GM12874 (cell line): ENCODE data around the gene CYBC1.

ENCODE experiments used
- TF ChIP-seq, protein P1 (sequence below): IDR thresholded peaks from 2 replicates; pipeline ENCODE4 v1.5.1; 2011; ENCODE audit warnings: low read depth, mild to moderate bottlenecking, control low read depth, low read length, moderate library complexity; ENCODE audit not compliant: insufficient read depth

The CYBC1 gene

DNA sequence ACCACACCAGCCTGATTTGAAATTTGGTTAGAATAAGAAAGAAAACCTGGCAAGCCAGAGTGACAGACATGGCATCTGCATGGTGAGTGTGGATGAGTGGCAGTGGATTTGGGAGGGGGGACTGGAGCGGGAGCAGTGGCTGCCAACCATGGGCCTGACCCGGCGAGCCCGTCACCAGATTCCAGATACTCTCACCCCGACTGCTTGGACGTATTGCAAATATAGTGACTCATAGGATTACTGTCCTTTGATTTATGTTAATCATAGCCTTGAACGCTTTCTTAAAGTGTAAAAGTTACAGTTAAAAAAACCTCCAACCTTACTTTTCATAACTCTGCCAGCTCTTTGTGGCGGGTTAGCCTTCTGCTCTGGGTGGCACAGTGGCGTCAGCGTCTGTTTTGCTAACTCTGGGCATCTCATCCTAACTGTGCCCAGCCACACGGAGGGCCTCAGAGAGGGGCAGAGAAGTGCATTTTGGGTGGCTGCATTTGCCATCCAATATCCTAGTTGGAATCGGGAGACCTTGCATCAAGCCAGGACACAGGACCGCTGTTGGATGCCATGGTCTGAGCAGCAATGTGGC lies 42.2 kb upstream of the CYBC1 start:
- TF ChIP-seq, protein P1, sequence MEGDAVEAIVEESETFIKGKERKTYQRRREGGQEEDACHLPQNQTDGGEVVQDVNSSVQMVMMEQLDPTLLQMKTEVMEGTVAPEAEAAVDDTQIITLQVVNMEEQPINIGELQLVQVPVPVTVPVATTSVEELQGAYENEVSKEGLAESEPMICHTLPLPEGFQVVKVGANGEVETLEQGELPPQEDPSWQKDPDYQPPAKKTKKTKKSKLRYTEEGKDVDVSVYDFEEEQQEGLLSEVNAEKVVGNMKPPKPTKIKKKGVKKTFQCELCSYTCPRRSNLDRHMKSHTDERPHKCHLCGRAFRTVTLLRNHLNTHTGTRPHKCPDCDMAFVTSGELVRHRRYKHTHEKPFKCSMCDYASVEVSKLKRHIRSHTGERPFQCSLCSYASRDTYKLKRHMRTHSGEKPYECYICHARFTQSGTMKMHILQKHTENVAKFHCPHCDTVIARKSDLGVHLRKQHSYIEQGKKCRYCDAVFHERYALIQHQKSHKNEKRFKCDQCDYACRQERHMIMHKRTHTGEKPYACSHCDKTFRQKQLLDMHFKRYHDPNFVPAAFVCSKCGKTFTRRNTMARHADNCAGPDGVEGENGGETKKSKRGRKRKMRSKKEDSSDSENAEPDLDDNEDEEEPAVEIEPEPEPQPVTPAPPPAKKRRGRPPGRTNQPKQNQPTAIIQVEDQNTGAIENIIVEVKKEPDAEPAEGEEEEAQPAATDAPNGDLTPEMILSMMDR = no peak

DNA sequence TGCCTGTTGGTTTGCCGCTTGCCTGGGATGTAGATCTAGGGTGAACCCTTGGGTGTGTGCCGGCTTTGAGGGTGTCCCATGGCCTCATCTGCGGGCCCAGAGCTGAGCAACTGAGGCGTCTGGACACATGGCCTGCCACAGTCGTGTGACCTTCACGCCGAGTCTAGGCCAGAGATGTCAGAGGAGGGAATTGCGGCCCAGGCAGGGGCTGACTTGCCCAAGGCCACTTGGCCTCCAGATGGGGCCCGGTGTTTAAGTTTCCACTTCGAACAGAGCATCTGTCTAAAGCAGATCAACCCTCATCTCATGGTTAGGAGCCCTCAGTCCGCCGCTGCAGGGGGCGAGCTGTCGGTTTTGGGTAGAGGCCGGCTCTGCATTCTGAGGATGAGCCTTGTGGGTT lies 41.0 kb upstream of the CYBC1 start:
- TF ChIP-seq, protein P1 = no peak

DNA sequence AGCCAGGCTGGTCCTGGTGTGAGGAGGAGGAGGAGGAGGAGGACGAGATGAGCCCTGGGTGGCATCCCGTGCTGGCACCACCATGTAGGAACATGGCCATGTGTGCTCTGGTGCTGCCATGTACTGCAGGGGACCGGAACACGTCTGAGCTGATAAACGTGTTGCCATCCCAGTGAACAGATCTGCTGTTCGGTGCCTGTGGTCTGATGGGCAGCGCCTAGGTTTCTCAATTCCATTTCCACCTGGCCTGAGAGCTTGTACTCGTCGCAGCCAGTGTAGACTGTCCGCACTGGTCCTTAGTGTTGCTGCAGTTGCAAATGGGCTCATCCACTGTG lies 40.6 kb upstream of the CYBC1 start:
- TF ChIP-seq, protein P1 = no peak

DNA sequence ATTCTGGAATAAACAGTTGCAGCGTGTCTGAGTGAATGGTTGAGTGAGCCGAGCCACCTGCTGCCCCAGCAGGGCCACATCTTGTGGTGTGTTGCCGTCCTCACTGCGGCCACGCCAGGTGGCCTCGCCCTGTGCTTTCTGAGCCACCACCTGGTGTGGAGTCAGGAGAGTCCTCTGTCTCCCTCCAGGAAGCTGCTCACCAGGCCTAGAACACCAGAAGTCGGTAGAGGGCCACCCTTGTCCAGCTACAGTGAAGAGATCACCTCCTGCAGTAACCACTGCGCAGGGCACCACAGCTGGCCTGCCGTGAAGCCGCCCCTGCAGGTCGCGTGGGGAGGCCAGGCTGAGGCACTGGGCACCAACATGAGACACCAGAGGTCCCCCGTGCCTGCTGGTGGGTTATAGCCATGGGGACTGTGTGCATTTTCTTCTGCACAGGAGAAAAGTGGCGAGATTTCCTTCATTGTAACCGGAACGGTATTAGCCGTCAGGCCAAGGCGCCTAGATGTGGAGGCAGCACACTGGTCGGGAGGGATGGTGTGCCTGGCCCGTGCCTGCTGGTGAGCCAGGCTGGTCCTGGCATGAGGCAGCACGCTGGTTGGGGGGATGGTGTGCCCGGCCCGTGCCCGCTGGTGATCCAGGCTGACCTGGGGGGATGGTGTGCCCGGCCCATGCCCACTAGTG lies 40.1 kb upstream of the CYBC1 start:
- TF ChIP-seq, protein P1 = 0 out of 2 replicates have a peak, but pooled peaks have one; percentile 5

DNA sequence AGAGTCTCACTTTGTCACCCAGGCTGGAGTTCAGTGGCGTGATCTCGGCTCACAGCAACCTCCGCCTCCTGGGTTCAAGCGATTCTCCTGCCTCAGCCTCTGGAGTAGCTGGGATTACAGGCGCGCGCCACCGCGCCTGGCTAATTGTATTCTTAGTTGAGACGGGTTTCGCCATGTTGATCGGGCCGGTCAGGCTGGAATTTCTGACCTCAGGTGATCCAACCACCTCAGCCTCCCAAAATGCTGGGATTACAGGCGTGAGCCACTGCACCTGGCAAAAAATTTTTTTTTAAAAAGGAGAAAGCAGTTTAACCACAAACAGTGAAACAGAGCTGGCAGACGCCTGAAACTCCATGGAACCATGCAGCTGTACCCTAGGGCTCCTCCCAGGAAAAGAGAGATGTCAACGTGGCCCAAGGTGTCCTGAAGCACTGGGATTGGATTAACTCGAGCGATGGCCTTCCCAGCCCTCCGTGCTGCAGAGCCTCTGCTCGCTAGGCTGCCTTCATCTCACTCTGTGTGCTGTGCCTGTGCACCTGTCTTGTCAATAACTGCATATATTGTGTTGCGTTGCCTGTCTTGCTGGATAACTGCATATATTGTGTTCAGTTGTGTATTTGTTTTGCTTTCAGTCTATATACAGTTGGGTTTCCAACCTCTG lies 39.4 kb upstream of the CYBC1 start:
- TF ChIP-seq, protein P1 = no peak

DNA sequence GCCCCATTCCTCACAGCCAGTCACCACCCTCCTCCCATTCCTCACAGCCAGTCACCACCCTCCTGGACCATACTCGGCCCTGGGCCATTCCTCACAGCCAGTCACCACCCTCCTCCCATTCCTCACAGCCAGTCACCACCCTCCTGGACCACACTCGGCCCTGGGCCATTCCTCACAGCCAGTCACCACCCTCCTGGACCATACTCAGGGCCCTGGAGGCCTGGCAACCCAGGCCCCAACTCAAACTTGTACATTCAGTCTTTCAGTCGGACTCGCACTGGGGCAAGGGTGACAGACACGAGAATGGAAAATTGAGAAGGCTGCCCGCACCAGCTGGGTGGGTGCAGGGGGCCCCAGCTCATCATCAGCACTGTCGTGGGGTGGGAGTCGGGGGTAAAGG lies 38.6 kb upstream of the CYBC1 start:
- TF ChIP-seq, protein P1 = no peak

DNA sequence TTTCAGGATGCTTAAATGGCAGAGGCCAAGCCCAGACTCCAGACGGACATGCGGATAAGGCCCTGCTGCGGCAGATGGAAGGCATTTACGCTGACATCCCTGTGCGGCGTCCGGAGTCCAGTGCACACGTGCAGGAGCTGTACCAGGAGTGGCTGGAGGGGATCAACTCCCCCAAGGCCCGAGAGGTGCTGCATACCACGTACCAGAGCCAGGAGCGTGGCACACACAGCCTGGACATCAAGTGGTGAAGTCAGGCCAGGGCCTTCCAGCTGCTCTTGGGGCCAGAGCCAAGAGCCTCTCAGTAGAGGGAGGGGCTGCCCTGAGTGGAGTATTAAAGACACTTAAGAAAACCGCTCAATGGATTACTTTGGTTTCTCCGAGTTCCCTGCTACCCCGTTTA lies 37.4 kb upstream of the CYBC1 start:
- TF ChIP-seq, protein P1 = no peak
